NCI-H510A treated with DMSO at 0.1 percent for 48 hours (cell line): ENCODE measurements around the gene TMEM91.
A peak's percentile ranks its signal among the peaks of the same experiment; 100 is the strongest.
"Not testable (repeated sequence)": the region's sequence is repeated elsewhere in the genome, so short reads cannot be mapped to it uniquely, and the experiment has no call there.

Experiments
- DNase-seq: peaks from one replicate; lab custom pipeline; 2025; lab: John Stamatoyannopoulos, UW

TMEM91 gene

GRCh38 chr19:41377977-41378709 lies 1.8 kb downstream of the TMEM91 start:
- no peak for DNase-seq

GRCh38 chr19:41381536-41381935 lies 5.2 kb downstream of the TMEM91 start:
- DNase-seq, result not testable (repeated sequence)

- DNase-seq, result no peak
Measured at GRCh38 chr19:41384351-41384750, 8.0 kb downstream of the TMEM91 start.

GRCh38 chr19:41386442-41386841 lies 10.1 kb downstream of the TMEM91 start:
- DNase-seq, result no peak

- no peak for DNase-seq
Measured at GRCh38 chr19:41391618-41392017, 15.3 kb downstream of the TMEM91 start.

GRCh38 chr19:41392775-41393174 lies 16.4 kb downstream of the TMEM91 start:
- DNase-seq, result no peak

- DNase-seq, result no peak
Measured at GRCh38 chr19:41395355-41395754, 19.0 kb downstream of the TMEM91 start.

GRCh38 chr19:41397086-41398049 lies 21.0 kb downstream of the TMEM91 start, which contains the start of the genes BCKDHA and EXOSC5:
Gene BCKDHA (plus strand): TSS chr19:41397818. CDS start chr19:41397828, 10 bp downstream.
Gene EXOSC5 (minus strand): TSS chr19:41397359. CDS start chr19:41397328, 31 bp downstream.
- peak; percentile 99 for DNase-seq

GRCh38 chr19:41398050-41398418 lies 21.7 kb downstream of the TMEM91 start:
- no peak for DNase-seq

GRCh38 chr19:41398598-41398997 lies 22.3 kb downstream of the TMEM91 start:
- DNase-seq, result no peak

GRCh38 chr19:41399091-41399490 lies 22.8 kb downstream of the TMEM91 start:
- no peak for DNase-seq

- no peak for DNase-seq
Measured at GRCh38 chr19:41399525-41399924, 23.2 kb downstream of the TMEM91 start.

- DNase-seq, result no peak
Measured at GRCh38 chr19:41401483-41401882, 25.1 kb downstream of the TMEM91 start.

- no peak for DNase-seq
Measured at GRCh38 chr19:41402010-41402409, 25.7 kb downstream of the TMEM91 start.

GRCh38 chr19:41403181-41403970 lies 27.0 kb downstream of the TMEM91 start:
- DNase-seq, result peak; percentile 74

GRCh38 chr19:41405776-41406175 lies 29.4 kb downstream of the TMEM91 start:
- no peak for DNase-seq

- peak; percentile 46 for DNase-seq
Measured at GRCh38 chr19:41407271-41407670, 30.9 kb downstream of the TMEM91 start.

- DNase-seq, result no peak
Measured at GRCh38 chr19:41408256-41408655, 31.9 kb downstream of the TMEM91 start.

- DNase-seq, result not testable (repeated sequence)
Measured at GRCh38 chr19:41408846-41409245, 32.5 kb downstream of the TMEM91 start.

- DNase-seq, result peak; percentile 82
Measured at GRCh38 chr19:41409288-41409687, 33.0 kb downstream of the TMEM91 start.

GRCh38 chr19:41410336-41411054 lies 34.2 kb downstream of the TMEM91 start:
- DNase-seq, result no peak
